Stimulated activated CD8-positive, alpha-beta memory T cell treated with anti-CD3 and anti-CD28 coated beads, Interleukin-12 subunit alpha, Interleukin-12 subunit beta, amount 100 ng/mL, for 1 hour (primary cell): ENCODE data around the gene CRYBB3.
"Not testable (repeated sequence)": the region's sequence is repeated elsewhere in the genome, so short reads cannot be mapped to it uniquely, and the experiment has no call there.

Experiments
- DNase-seq: peaks from one replicate; pipeline ENCODE4 v3.0.0-alpha.2; 2020; ENCODE audit warnings: low read depth

CRYBB3 gene

DNA sequence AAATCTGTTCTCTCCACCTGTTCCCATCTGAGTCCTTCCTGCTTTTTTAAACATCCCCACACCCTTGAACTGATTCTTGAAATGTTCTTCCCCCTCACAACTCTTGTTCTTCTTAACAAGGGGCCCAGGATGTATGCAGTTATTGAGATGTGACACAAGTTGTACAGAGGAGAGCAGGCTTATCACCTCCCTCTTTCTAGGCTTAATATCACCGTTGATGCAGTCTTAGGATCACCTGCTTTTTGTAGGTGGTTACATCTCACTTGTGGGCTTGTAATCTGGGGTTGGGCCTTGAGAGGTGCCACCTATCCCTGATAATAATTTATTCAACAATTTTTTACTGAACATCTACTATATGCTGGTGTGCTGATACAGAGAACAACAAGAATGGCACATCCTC, 6.2 kb downstream of the CRYBB3 start:
- no peak for DNase-seq

DNA sequence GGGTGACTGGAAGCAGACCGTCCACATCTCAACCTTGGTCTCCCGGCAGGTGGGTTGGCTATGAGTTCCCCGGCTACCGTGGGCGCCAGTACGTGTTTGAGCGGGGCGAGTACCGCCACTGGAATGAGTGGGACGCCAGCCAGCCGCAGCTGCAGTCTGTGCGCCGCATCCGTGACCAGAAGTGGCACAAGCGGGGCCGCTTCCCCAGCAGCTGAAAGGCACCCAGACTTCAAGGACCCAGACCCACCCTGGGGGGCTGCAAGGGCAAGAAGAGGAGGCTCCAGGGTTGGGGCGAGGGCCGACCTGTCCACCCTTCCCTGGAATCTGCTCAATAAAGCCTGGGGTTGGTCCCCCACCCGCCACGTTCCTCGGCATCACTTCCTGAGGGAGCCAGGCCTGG, 7.3 kb downstream of the CRYBB3 start:
- DNase-seq, result no peak

DNA sequence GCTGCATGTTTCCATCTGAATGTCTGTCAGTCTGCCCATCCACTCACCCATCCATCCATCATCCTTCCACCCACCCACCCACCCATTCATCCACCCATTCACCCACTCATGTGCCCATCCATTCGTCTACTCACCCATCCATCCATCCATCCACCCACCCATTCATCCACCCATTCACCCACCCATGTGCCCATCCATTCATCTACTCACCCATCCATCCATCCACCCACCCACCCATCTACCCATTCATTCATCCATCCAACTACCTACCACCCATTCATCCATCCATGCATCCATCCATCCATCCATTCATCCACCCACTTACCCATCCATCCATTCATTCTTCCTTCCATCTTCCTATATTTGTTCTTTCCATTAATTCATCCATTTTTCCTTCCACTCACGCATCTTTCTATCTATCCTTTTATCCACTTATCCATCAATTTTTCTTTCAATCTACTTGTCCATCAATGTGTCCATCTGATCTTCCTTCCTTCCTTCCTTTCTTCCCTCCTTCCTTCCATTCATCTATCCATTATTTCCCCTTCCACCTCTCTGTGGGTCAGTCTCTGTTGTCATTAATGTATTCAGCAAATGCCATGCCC, 8.0 kb downstream of the CRYBB3 start:
- DNase-seq, result no peak

DNA sequence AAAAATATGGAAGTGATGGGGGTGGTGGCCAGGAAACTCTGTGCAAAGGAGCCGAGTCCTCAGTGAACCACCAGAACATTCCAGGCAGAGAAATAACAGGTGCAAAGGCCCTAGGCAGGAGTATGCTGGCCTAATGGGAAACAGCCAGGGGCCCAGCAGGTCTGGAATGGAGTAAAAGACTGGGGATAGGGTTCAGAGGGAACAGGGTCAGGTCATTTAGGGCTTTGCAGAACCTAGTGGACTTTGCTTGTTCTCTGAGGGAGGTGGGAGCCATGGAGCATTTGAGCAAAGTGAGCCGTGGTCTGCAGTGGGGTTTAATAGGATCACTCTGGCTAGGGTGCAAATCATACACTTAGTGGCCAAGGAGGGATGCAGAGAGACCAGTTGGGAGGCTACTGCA, 8.7 kb downstream of the CRYBB3 start:
- DNase-seq, result no peak

- DNase-seq, result no peak
Observed at GRCh38 chr22:25208743-25209505, 9.3 kb downstream of the CRYBB3 start.

DNA sequence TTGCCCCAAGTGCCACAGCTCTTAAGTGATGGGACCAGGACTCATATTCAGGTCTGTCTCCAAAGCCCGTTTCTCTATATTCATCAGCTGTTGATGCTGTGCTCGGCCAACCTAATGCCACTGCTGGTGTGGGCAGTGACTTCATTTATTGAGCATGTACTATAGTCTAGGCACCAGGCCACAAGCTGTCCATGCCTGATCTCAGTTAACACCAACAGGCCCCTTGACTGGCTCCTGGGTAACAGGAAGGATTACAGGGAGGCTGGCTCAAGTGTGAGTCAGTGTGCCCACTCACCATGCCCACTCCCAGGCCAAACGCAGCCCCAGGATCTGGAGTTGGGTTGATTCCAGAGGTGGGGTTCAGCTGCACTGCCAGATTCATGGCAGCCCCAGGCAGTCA, 11.1 kb downstream of the CRYBB3 start:
- no peak for DNase-seq

GRCh38 chr22:25212337-25212736, 12.7 kb downstream of the CRYBB3 start:
- no peak for DNase-seq

DNA sequence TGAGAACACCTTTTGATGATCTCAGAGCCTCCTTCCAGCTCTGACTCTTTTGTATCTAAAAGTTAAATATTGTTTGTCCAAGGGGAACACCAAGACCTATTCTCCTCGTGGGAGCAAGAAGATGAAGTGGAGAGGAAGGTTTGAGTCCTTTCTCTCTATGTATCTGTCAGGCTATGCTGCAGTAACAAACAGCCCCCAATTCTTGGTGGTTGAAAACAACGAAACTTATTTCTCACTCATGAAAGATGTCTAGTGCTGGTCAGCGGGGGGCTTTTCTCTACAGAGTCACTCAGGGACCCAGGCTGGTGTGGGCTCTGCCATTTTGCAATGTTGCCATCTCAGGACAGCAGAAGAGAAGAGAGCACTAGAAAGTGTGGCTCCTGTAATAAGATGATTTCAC, 13.6 kb downstream of the CRYBB3 start:
- DNase-seq, result no peak

DNA sequence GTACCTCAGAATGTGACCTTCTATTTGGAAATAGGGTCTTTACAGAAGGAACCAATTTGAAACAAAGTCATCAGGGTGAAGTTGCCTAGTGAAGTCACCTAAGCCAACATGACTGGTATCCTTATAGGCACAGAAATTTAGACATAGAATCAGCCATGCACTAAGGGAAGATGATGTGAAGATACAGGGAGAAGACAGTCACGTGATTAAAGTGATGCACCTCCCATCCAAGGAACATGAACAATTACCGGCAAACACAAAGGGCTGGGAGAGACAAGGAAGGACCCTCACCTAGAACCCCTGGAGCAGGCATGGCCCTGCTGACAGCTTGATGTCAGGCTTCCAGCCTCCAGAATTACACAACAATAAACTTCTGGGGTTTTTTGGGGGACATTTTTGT, 16.6 kb downstream of the CRYBB3 start:
- no peak for DNase-seq

GRCh38 chr22:25219211-25219689, 19.6 kb downstream of the CRYBB3 start, which contains the start of gene CRYBB2:
Gene CRYBB2 (plus strand): TSS chr22:25219639. CDS start chr22:25221430, 1,791 bp downstream.
- no peak for DNase-seq

- no peak for DNase-seq
Observed at GRCh38 chr22:25219948-25220442, 20.3 kb downstream of the CRYBB3 start.

GRCh38 chr22:25221790-25222189, 22.1 kb downstream of the CRYBB3 start:
- no peak for DNase-seq

GRCh38 chr22:25223269-25223850, 23.7 kb downstream of the CRYBB3 start:
- no peak for DNase-seq

GRCh38 chr22:25228822-25229221, 29.2 kb downstream of the CRYBB3 start:
- no peak for DNase-seq

- DNase-seq, result not testable (repeated sequence)
Observed at GRCh38 chr22:25230760-25231159, 31.1 kb downstream of the CRYBB3 start.

DNA sequence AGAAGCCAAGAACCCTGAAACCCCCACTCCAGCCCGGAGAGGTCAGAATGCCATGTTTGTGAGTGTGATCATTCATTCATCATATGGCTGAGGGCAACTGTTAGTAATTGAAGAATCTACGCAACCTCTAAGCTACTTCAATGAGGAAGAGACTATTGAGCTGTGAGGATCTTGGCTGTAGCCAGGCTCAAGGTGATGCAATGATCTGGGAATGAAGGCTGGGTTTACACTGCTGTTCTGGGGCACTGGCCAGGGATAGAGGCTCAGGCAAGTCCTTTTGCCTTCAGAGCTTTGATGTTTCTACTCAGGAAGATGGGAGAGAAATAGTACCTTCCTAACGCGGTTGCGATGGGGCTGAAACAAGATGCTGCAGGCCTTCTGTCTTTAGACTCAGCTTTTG, 32.6 kb downstream of the CRYBB3 start:
- DNase-seq, result no peak

DNA sequence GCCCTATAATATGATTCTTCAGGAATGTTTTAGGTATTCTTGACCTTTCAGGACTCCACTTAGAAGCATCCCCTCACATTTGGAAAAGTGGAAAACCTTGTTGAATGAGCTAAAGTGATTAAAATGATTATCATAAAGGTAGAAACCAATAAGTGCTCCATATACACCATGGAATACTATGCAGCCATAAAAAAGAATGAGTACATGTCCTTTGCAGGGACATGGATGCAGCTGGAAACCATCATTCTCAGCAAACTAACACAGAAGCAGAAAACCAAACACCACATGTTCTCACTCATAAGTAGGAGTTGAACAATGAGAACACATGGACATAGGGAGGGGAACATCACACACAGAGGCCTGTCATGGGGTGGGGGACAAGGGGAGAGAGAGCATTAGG, 34.0 kb downstream of the CRYBB3 start:
- not testable (repeated sequence) for DNase-seq

GRCh38 chr22:25235547-25236290, 36.1 kb downstream of the CRYBB3 start:
- peak; percentile 16 for DNase-seq

DNA sequence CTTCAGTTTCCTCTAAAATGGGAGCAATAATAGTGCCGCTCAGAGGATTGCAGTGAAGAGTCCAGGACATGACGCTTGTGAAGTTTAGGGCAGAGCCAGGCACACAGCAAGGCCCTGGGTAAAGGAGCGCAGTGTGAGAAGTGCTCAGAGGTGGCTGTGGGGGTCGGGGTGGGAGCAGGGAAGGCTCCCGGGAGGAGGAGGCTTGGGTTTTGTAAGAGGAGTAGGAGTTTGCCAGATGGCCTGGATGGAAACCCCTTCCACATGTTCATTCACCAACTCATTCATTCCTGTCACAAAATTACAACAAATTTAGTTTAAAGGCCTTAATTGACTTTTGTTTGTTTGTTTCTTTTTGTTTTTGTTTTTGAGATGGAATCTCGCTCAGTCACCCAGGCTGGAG, 36.8 kb downstream of the CRYBB3 start:
- no peak for DNase-seq

- DNase-seq, result no peak
Observed at GRCh38 chr22:25237503-25237902, 37.8 kb downstream of the CRYBB3 start.

GRCh38 chr22:25238058-25238457, 38.4 kb downstream of the CRYBB3 start:
- not testable (repeated sequence) for DNase-seq

DNA sequence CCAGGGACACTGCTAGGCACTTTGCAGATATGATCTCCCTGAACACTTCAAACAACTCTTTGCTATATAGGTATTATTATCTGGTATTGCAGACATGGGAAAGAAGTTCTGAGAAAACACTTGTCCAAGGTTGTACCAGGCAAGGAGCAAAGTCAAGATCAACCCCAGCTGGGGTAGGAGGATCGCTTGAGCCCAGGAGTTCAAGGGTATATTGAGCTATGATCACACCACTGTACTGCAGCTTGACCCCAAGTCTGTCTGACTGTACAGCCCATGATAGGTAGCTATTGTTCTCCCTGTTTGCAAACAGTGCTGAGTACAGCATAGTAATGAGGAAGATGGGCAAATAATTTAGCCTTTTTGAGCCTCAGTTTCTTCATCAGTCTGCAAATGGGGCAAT, 55.5 kb downstream of the CRYBB3 start:
- not testable (repeated sequence) for DNase-seq
